GM12878 (cell line): Measurements from ENCODE around the gene VRK3. TPM values are rescaled to one million over a fixed set of nuclear protein-coding genes. Genes with fewer than 3 reads are reported as not detected.

Experiments used
- ASH2L ChIP-seq: fragments of 300-600, 200-600 bp; sonication (generic); IDR thresholded peaks from 2 replicates; pipeline ENCODE4 v1.6.1; 2017; ENCODE audit warnings: low read depth, mild to moderate bottlenecking, borderline replicate concordance
- CBFB ChIP-seq: IDR thresholded peaks from 2 replicates; pipeline ENCODE4 v1.6.1; 2016; ENCODE audit warnings: antibody characterized with exemption, low read depth
- CTCF ChIP-seq, 3 experiments: IDR thresholded peaks in 2 of 3; conservative IDR thresholded peaks in 1 of 3; 2 replicates each; pipeline ENCODE4 v1.5.1; 2011; ENCODE audit warnings: low read depth in 3 of 3, low read length in 3 of 3, mild to moderate bottlenecking in 3 of 3, control low read depth in 2 of 3, moderate library complexity in 2 of 3, inconsistent platforms in 1 of 3, mixed read lengths in 1 of 3; ENCODE audit not compliant: control insufficient read depth in 2 of 3, insufficient read depth in 1 of 3; ENCODE audit errors: extremely low read depth in 1 of 3
- DPF2 ChIP-seq: fragments of 450-650 bp; IDR thresholded peaks from 2 replicates; pipeline ENCODE4 v1.6.1; 2017; ENCODE audit warnings: mild to moderate bottlenecking
- E4F1 ChIP-seq: fragments of 450-650 bp; IDR thresholded peaks from 2 replicates; pipeline ENCODE4 v1.6.1; 2018; ENCODE audit warnings: borderline replicate concordance, mild to moderate bottlenecking; ENCODE audit not compliant: partially characterized antibody
- HCFC1 ChIP-seq: fragments of 150-350 bp; IDR thresholded peaks from 2 replicates; pipeline ENCODE4 v1.6.1; 2014; ENCODE audit warnings: low read length
- IKZF2 ChIP-seq, 2 experiments: fragments of 450-650 bp; IDR thresholded peaks; 2 replicates each; pipeline ENCODE4 v1.6.1; 2017; ENCODE audit warnings: mild to moderate bottlenecking in 2 of 2, moderate library complexity in 2 of 2
- MEF2A ChIP-seq: IDR thresholded peaks from 2 replicates; pipeline ENCODE4 v1.6.1; 2011; ENCODE audit warnings: low read depth, mild to moderate bottlenecking, low read length, moderate library complexity; ENCODE audit not compliant: insufficient read depth
- MTA2 ChIP-seq: fragments of 450-650 bp; IDR thresholded peaks from 2 replicates; pipeline ENCODE4 v1.6.1; 2016; ENCODE audit warnings: low read depth, mild to moderate bottlenecking, moderate library complexity
- MTA3 ChIP-seq: IDR thresholded peaks from 2 replicates; pipeline ENCODE4 v1.6.1; 2012; ENCODE audit warnings: low read length, inconsistent platforms, borderline replicate concordance
- NR2C1 ChIP-seq: fragments of 450-650 bp; IDR thresholded peaks from 2 replicates; pipeline ENCODE4 v1.6.1; 2017; ENCODE audit warnings: antibody characterized with exemption, mild to moderate bottlenecking, moderate library complexity
- NR2F1 ChIP-seq: fragments of 450-650 bp; conservative IDR thresholded peaks from 2 replicates; pipeline ENCODE4 v1.6.1; 2017; ENCODE audit warnings: mild to moderate bottlenecking
- REST ChIP-seq: IDR thresholded peaks from 2 replicates; pipeline ENCODE4 v1.6.1; 2012; ENCODE audit warnings: mild to moderate bottlenecking, low read depth, low read length
- SIN3A ChIP-seq: IDR thresholded peaks from 2 replicates; pipeline ENCODE4 v1.6.1; 2012; ENCODE audit warnings: low read depth, low read length, improper control_type of control experiment
- SPI1 ChIP-seq: IDR thresholded peaks from 2 replicates; pipeline ENCODE4 v1.6.1; 2011; ENCODE audit warnings: low read depth, mild to moderate bottlenecking, low read length, moderate library complexity, borderline replicate concordance; ENCODE audit not compliant: insufficient read depth
- SREBF2 ChIP-seq: IDR thresholded peaks from 2 replicates; pipeline ENCODE4 v1.6.1; 2012; ENCODE audit warnings: mild to moderate bottlenecking, low read length
- TAF1 ChIP-seq: IDR thresholded peaks from 2 replicates; pipeline ENCODE4 v1.6.1; 2011; ENCODE audit warnings: mild to moderate bottlenecking, low read depth, low read length, borderline replicate concordance
- YY1 ChIP-seq: IDR thresholded peaks from 2 replicates; pipeline ENCODE4 v1.6.1; 2011; ENCODE audit warnings: low read depth, mild to moderate bottlenecking, low read length
- ZSCAN29 ChIP-seq: fragments of 450-650 bp; IDR thresholded peaks from 2 replicates; pipeline ENCODE4 v1.6.1; 2017; ENCODE audit warnings: mild to moderate bottlenecking, moderate library complexity
- polyA plus RNA-seq, 11 experiments: library from polyadenylated mRNA; depleted of rRNA in 4 of 11; unstranded in 6 of 11; stranded (reverse) in 5 of 11; fragments of >200 nt; fragmentation: Nextera tagmentation in 4 of 11; fragmentation: Illumina TruSeq in 1 of 11; extraction: Ambion mirVana in 4 of 11; extraction: Trizol in 1 of 11; gene quantifications; 1 replicate in 1 of 11; 2 replicates in 10 of 11; pipeline versions ENCODE4 v1.2.1 to v1.2.3, GENCODE V29; 2011 to 2016; ENCODE audit warnings: inconsistent platforms in 2 of 11, missing spikeins in 2 of 11, low read depth in 1 of 11
- total RNA-seq, 4 experiments: library from RNA; depleted of rRNA in 3 of 4; stranded (reverse); fragments of >200 nt in 3 of 4; fragmentation: Illumina TruSeq in 1 of 4; extraction: Trizol in 1 of 4; gene quantifications; 2 replicates each; pipeline versions ENCODE4 v1.2.1 to v1.2.3, GENCODE V29; 2013 to 2021
- TF ChIP-seq, protein P1 (sequence below): fragments of 450-650 bp; IDR thresholded peaks from 2 replicates; pipeline ENCODE4 v1.6.1; 2017; ENCODE audit warnings: mild to moderate bottlenecking, low read depth, inconsistent platforms; ENCODE audit not compliant: poor library complexity, severe bottlenecking

The VRK3 gene
- total and polyA plus RNA-seq, 10 of the 15 experiments (the other 5 are each of a cell fraction or from before 2014, with no cell fraction given): 17.3 to 61.9 (median 35.5) TPM

DNA sequence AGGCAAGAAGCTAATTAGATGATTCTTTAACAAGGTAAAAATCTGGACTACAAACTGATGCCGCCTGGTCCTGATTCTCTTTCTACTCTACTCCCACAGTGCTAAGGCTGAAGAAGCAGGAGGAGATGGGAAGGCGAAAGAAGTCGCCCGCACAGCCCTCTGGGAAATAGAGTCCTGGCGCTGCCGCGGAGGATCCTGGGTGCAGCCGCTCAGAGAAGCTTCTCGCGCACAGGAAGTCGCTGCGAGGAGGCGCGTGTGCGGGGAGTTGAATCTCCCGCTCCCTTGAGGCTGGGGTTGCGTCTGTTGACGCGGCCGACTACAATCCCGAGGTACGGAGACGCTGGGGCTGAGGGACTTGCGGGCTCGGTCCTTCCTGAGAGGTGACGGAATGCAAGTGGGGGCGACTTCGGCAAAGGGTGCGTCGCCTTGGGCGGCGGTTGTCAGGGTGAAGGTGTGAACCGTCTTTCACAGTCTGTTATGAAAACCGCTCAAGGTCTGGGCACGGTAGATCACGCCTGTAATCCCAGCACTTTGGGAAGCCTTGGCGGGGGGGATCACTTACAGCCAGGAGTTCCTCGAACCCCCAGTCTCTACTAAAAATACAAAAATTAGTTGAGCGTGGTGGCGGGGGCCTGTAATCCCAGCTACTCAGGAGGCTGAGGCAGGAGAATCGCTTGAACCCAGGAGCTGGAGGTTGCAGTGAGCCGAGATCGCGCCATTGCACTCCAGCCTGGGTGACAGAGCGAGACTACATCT lies 800 bp upstream of the VRK3 start, which contains the start of gene ZNF473 (continued):
- TF ChIP-seq, protein P1, sequence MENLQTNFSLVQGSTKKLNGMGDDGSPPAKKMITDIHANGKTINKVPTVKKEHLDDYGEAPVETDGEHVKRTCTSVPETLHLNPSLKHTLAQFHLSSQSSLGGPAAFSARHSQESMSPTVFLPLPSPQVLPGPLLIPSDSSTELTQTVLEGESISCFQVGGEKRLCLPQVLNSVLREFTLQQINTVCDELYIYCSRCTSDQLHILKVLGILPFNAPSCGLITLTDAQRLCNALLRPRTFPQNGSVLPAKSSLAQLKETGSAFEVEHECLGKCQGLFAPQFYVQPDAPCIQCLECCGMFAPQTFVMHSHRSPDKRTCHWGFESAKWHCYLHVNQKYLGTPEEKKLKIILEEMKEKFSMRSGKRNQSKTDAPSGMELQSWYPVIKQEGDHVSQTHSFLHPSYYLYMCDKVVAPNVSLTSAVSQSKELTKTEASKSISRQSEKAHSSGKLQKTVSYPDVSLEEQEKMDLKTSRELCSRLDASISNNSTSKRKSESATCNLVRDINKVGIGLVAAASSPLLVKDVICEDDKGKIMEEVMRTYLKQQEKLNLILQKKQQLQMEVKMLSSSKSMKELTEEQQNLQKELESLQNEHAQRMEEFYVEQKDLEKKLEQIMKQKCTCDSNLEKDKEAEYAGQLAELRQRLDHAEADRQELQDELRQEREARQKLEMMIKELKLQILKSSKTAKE: no peak
- TF ChIP-seq SIN3A: peak; percentile 94; the same call in 1 of the 2 replicates
- no peak for TF ChIP-seq CTCF (IDR thresholded peaks at IDR 0.05 in 2 of 3, conservative IDR thresholded peaks at IDR 0.05 in 1 of 3; ENCODE audit: control insufficient read depth in 2 of 3, extremely low read depth in 1 of 3, insufficient read depth in 1 of 3, low read depth in 3 of 3, low read length in 3 of 3)
- peak; percentile 86 for TF ChIP-seq HCFC1
- TF ChIP-seq SPI1: peak; percentile 44; the same call in 1 of the 2 replicates
- peak; percentile 66; the same call in 1 of the 2 replicates for TF ChIP-seq CBFB
- no peak for TF ChIP-seq IKZF2 (IDR thresholded peaks at IDR 0.05)
- TF ChIP-seq MTA3: no peak
- no peak for TF ChIP-seq ZSCAN29
- no peak for TF ChIP-seq MTA2
- no peak for TF ChIP-seq E4F1
- no peak for TF ChIP-seq SREBF2
- TF ChIP-seq DPF2: peak; percentile 41; the same call in 1 of the 2 replicates
- 0 out of 2 replicates have a peak, but pooled peaks have one; percentile 82 for TF ChIP-seq ASH2L
- no peak for TF ChIP-seq MEF2A
- peak; percentile 25; the same call in 1 of the 2 replicates for TF ChIP-seq NR2F1
- no peak for TF ChIP-seq REST
- TF ChIP-seq TAF1: no peak
- peak; percentile 64; the same call in 1 of the 2 replicates for TF ChIP-seq YY1
- peak; percentile 32; the same call in 1 of the 2 replicates for TF ChIP-seq NR2C1
